Ovary (tissue), 9 donors: ENCODE measurements around the gene PTH1R. TPM values are rescaled to one million over a fixed set of nuclear protein-coding genes. Genes with fewer than 3 reads are reported as not detected.

Experiments used
- DNase-seq, 5 donors: peaks; one replicate each; pipeline ENCODE4 v3.0.0-alpha.2; 2019 to 2020
- H3K27ac ChIP-seq, 2 donors: fragments of 200-600 bp; one replicate each; pipeline versions ENCODE4 v1.5.1 to v1.8.0; 2019 to 2022
- H3K27me3 ChIP-seq: fragments of 200-600 bp; one replicate; pipeline ENCODE4 v1.8.0; 2022
- H3K36me3 ChIP-seq: fragments of 200-600 bp; sonication (generic); one replicate; pipeline ENCODE4 v1.5.1; 2019
- H3K4me1 ChIP-seq: one replicate; pipeline ENCODE4 v1.8.1; 2013; ENCODE audit warnings: mild to moderate bottlenecking, moderate library complexity; ENCODE audit not compliant: insufficient read depth
- H3K4me3 ChIP-seq: fragments of 200-600 bp; sonication (generic); one replicate; pipeline ENCODE4 v1.5.1; 2017
- H3K9me3 ChIP-seq, 2 donors: fragments of 200-600 bp in 1 of 2; sonication (generic) in 1 of 2; one replicate each; pipeline versions ENCODE4 v1.5.1 to v1.8.1; 2013 to 2019; ENCODE audit warnings: mild to moderate bottlenecking in 1 of 2, moderate library complexity in 1 of 2
- CTCF ChIP-seq, 3 donors: fragments of 450-650 bp in 2 of 3; fragments of 200-600 bp in 1 of 3; IDR thresholded peaks; one replicate each; pipeline versions ENCODE4 v1.5.1 to v1.8.0; 2016 to 2022; ENCODE audit warnings: antibody characterized with exemption in 3 of 3, mild to moderate bottlenecking in 1 of 3
- EP300 ChIP-seq: sonication (generic); formaldehyde crosslinking; IDR thresholded peaks from one replicate; pipeline ENCODE4 v1.6.1; 2017; ENCODE audit warnings: antibody characterized with exemption
- POLR2A ChIP-seq: fragments of 450-650 bp; IDR thresholded peaks from one replicate; pipeline ENCODE4 v1.6.1; 2017; ENCODE audit warnings: antibody characterized with exemption, mild to moderate bottlenecking, moderate library complexity
- WGBS, 3 donors: extraction: QIAGEN DNeasy Blood & Tissue Kit in 1 of 3; methylation state at CpG; one replicate each; pipeline versions ENCODE4 v1.1.5 to v1.1.7; 2013 to 2017; 5-methylcytosine and 5-hydroxymethylcytosine counted together
- intact Hi-C, 4 donors: fragments of 100-400 bp; cut with DNase I; formaldehyde crosslinking; loops; one replicate each; pipeline versions ENCODE4 v1.11.0 to v1.15.1; 2022 to 2023
- polyA plus RNA-seq, 2 donors: library from polyadenylated mRNA; stranded (reverse); fragments of 200-250 nt in 1 of 2; fragments of 350-450 nt in 1 of 2; fragmentation: Illumina TruSeq in 1 of 2; extraction: RNeasy Lipid Tissue Mini Kit (QIAGEN cat#74804) in 1 of 2; gene quantifications; one replicate each; pipeline ENCODE4 v1.2.3, GENCODE V29; 2013 to 2014
- total RNA-seq, 7 donors: library from RNA; depleted of rRNA in 2 of 7; stranded (reverse); fragments of >200 nt in 2 of 7; fragmentation: NEBNext Ultra II Directional in 3 of 7; extraction: Animal tissue kit (Norgen Biotek cat#: 25700) in 3 of 7; gene quantifications; one replicate each; pipeline versions ENCODE4 v1.1.0 to v1.2.4, GENCODE V29; 2016 to 2023
- donor health status: DM: no; HTN: no; CAD: no; lungs with moderate emphysema.
- donor health status: DM: no; HTN: no; CAD: no.
- donor health status: Bipolar disorder and iron deficiency.
- donor health status: DM: yes; HTN: yes; CAD: no.
- donor health status: DM: no; HTN: no; CAD: no.
- donor health status: DM: yes; HTN: yes; CAD: no.

PTH1R gene
- total and polyA plus RNA-seq, 9 donors: 3.8 to 23.9 (median 12.3) TPM

- no peak overlapping the region for H3K4me3 ChIP-seq
- DNase-seq: no peak
- WGBS, 3 donors: 73 to 78% (median 73%) methylated on average over 12 of the region's 12 CpGs
- peaks cover 13% of the 10 kb centered on the region for H3K4me1 ChIP-seq
- intact Hi-C loops: loop anchor here in 3 of 4 donors (5.0 to 10.0 kb wide), 2 partner anchors 37 to 385 kb away; partner anchors contain the start of genes CCDC12 (in 1 of the 3) and NBEAL2 (in 1 of the 3)
- H3K36me3 ChIP-seq: no peaks in the 10 kb centered on the region
- no peak overlapping the region for H3K27ac ChIP-seq
- TF ChIP-seq CTCF (IDR thresholded peaks at IDR 0.05) (no peak), POLR2A (no peak), EP300 (no peak)
- H3K9me3 ChIP-seq: no peaks in the 10 kb centered on the region
- H3K27me3 ChIP-seq: no peaks in the 10 kb centered on the region
Measured at GRCh38 chr3:46939578-46940445, 62.3 kb downstream of the PTH1R start.

GRCh38 chr3:46942076-46942475 is 64.6 kb downstream of the PTH1R start:
- peak in 1 of 5 donors; percentile 21 for DNase-seq
- TF ChIP-seq POLR2A (no peak), CTCF (IDR thresholded peaks at IDR 0.05) (no peak), EP300 (no peak)
- 92 to 94% (median 93%) methylated on average over 7 of the region's 7 CpGs for WGBS, 3 donors
- Histone ChIP-seq H3K9me3 (no peaks in the 10 kb centered on the region), H3K4me1 (peaks cover 17% of the 10 kb centered on the region), H3K36me3 (no peaks in the 10 kb centered on the region), H3K27ac (no peak overlapping the region), H3K27me3 (no peaks in the 10 kb centered on the region), H3K4me3 (no peak overlapping the region)
- intact Hi-C loops: no loop called here

GRCh38 chr3:46942481-46943236 is 65.1 kb downstream of the PTH1R start:
- no peaks in the 10 kb centered on the region for H3K9me3 ChIP-seq
- intact Hi-C loops: no loop called here
- TF ChIP-seq EP300 (no peak), CTCF (IDR thresholded peaks at IDR 0.05) (no peak), POLR2A (no peak)
- no peak overlapping the region for H3K4me3 ChIP-seq
- H3K27ac ChIP-seq: no peak overlapping the region
- WGBS, 3 donors: 85 to 86% (median 85%) methylated on average over 12 of the region's 12 CpGs
- no peaks in the 10 kb centered on the region for H3K36me3 ChIP-seq
- no peak for DNase-seq
- peaks cover 23% of the 10 kb centered on the region for H3K4me1 ChIP-seq
- no peaks in the 10 kb centered on the region for H3K27me3 ChIP-seq

- Histone ChIP-seq H3K4me3 (no peak overlapping the region), H3K9me3 (no peaks in the 10 kb centered on the region), H3K36me3 (no peaks in the 10 kb centered on the region), H3K27ac (no peak overlapping the region), H3K27me3 (no peaks in the 10 kb centered on the region), H3K4me1 (peaks cover 31% of the 10 kb centered on the region)
- DNase-seq: no peak
- intact Hi-C loops: no loop called here
- 62 to 71% (median 65%) methylated on average over 12 of the region's 12 CpGs for WGBS, 3 donors
- TF ChIP-seq CTCF (IDR thresholded peaks at IDR 0.05) (no peak), POLR2A (no peak), EP300 (no peak)
Measured at GRCh38 chr3:46943237-46944187, 66.0 kb downstream of the PTH1R start.
